ENCODE results near the gene FANCM.

DNA sequence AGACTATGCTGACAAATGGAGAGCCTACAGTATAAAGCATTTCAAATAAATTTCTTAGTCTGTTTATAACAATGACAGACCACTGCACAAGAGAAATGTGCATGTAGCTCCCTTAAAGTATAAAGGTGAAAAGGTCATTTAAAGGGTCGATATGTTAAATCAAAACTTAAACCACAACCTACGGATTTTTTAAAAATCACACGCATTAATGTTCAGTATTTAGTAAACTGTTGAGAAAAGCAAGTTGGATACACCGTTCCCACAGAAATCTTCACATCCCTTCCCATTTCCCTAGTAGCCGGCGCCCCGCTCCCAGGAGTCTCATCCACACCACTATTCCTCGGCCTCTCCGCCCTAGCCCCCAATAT lies 2.1 kb upstream of the FANCM start:
- TF ChIP-seq, protein P1, sequence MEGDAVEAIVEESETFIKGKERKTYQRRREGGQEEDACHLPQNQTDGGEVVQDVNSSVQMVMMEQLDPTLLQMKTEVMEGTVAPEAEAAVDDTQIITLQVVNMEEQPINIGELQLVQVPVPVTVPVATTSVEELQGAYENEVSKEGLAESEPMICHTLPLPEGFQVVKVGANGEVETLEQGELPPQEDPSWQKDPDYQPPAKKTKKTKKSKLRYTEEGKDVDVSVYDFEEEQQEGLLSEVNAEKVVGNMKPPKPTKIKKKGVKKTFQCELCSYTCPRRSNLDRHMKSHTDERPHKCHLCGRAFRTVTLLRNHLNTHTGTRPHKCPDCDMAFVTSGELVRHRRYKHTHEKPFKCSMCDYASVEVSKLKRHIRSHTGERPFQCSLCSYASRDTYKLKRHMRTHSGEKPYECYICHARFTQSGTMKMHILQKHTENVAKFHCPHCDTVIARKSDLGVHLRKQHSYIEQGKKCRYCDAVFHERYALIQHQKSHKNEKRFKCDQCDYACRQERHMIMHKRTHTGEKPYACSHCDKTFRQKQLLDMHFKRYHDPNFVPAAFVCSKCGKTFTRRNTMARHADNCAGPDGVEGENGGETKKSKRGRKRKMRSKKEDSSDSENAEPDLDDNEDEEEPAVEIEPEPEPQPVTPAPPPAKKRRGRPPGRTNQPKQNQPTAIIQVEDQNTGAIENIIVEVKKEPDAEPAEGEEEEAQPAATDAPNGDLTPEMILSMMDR (conservative IDR thresholded peaks at IDR 0.05; ENCODE audit: low read length), result no peak
- TF ChIP-seq EZH2phosphoT487 (IDR thresholded peaks at IDR 0.05; ENCODE audit: borderline replicate concordance, low read depth, low read length), result no peak
